B cell (primary cell): ENCODE data around the gene RARA. TPM values are rescaled to one million over a fixed set of nuclear protein-coding genes. Genes with fewer than 3 reads are reported as not detected.
"Not testable (repeated sequence)": the region's sequence is repeated elsewhere in the genome, so short reads cannot be mapped to it uniquely, and the experiment has no call there.

Experiments used
- ATAC-seq: fragments of 200-7000 bp; cut with Tn5 transposase; one replicate; pipeline ENCODE4 v1.10.0; 2021; ENCODE audit warnings: low read depth, mild to moderate bottlenecking, moderate number of reproducible peaks, moderate library complexity
- CTCF ChIA-PET: fragments of 350-600 bp; sonication (Branson Sonifier 250); formaldehyde crosslinking; loops from one replicate; lab custom pipeline; 2021; ENCODE audit warnings: antibody characterized with exemption, inconsistent platforms; lab: Charles Lee
- POLR2A ChIA-PET: fragments of 350-600 bp; sonication (Branson Sonifier 250); formaldehyde crosslinking; loops from one replicate; lab custom pipeline; 2021; ENCODE audit warnings: antibody characterized with exemption; lab: Charles Lee
- DNase-seq: peaks from one replicate; pipeline ENCODE4 v3.0.0; 2013
- H2AFZ ChIP-seq: 2 replicates; pipeline ENCODE4 v1.6.1; 2012; ENCODE audit warnings: mild to moderate bottlenecking, low read depth, low read length; ENCODE audit not compliant: insufficient read depth, poor library complexity, severe bottlenecking
- H3K27ac ChIP-seq, 2 donors: 1 replicate in 1 of 2; 2 replicates in 1 of 2; pipeline ENCODE4 v1.5.1; 2012 to 2013; ENCODE audit warnings: low read length in 2 of 2, mild to moderate bottlenecking in 2 of 2, moderate library complexity in 1 of 2
- H3K27me3 ChIP-seq, 4 experiments: fragments of 200-600 bp in 1 of 4; sonication (generic) in 1 of 4; replicated peaks in 1 of 4; 1 replicate in 2 of 4; 2 replicates in 2 of 4; pipeline versions ENCODE4 v1.6.1 to v1.7.0; 2013 to 2016; ENCODE audit warnings: low read length in 3 of 4, mild to moderate bottlenecking in 2 of 4, mixed read lengths in 1 of 4, moderate library complexity in 1 of 4; ENCODE audit not compliant: insufficient read depth in 4 of 4, control insufficient read depth in 3 of 4; ENCODE audit errors: control extremely low read depth in 1 of 4
- H3K36me3 ChIP-seq, 2 experiments: replicated peaks in 1 of 2; 1 replicate in 1 of 2; 2 replicates in 1 of 2; pipeline versions ENCODE4 v1.6.1 to v1.7.1; 2013; ENCODE audit warnings: low read length in 1 of 2; ENCODE audit not compliant: insufficient read depth in 2 of 2, control insufficient read depth in 1 of 2; ENCODE audit errors: control extremely low read depth in 1 of 2, extremely low read depth in 1 of 2
- H3K4me1 ChIP-seq, 2 donors: fragments of 200-600 bp in 1 of 2; sonication (generic) in 1 of 2; 1 replicate in 1 of 2; 2 replicates in 1 of 2; pipeline versions ENCODE4 v1.5.1 to v1.6.1; 2013 to 2017; ENCODE audit warnings: low read length in 2 of 2; ENCODE audit not compliant: control insufficient read depth in 2 of 2, insufficient read depth in 2 of 2
- H3K4me2 ChIP-seq: replicated peaks from 2 replicates; pipeline ENCODE3; 2012; ENCODE audit warnings: mild to moderate bottlenecking, low read depth, low read length; ENCODE audit not compliant: poor library complexity, severe bottlenecking
- H3K4me3 ChIP-seq, 5 experiments: fragments of 200-600 bp in 1 of 5; sonication (generic) in 1 of 5; 1 replicate in 3 of 5; 2 replicates in 2 of 5; pipeline versions ENCODE4 v1.5.1 to v1.7.0; 2011 to 2016; ENCODE audit warnings: low read length in 4 of 5, mild to moderate bottlenecking in 4 of 5, low read depth in 2 of 5, control low read depth in 1 of 5, moderate library complexity in 1 of 5; ENCODE audit not compliant: insufficient read depth in 1 of 5; ENCODE audit errors: control extremely low read depth in 1 of 5, extremely low read depth in 1 of 5
- H3K79me2 ChIP-seq: fragments of 200-600 bp; sonication (generic); one replicate; pipeline ENCODE4 v1.6.0; 2016; ENCODE audit warnings: low read length; ENCODE audit not compliant: control insufficient read depth, insufficient read depth
- H3K9ac ChIP-seq: fragments of 200-600 bp; sonication (generic); 2 replicates; pipeline ENCODE4 v1.6.1; 2017; ENCODE audit warnings: mild to moderate bottlenecking, low read length, moderate library complexity
- H3K9me3 ChIP-seq, 3 donors: one replicate each; pipeline versions ENCODE4 v1.6.1 to v1.7.1; 2013; ENCODE audit warnings: low read length in 2 of 3; ENCODE audit not compliant: control insufficient read depth in 2 of 3, insufficient read depth in 1 of 3; ENCODE audit errors: control extremely low read depth in 1 of 3
- H4K20me1 ChIP-seq: 2 replicates; pipeline ENCODE4 v1.6.0; 2012; ENCODE audit warnings: mild to moderate bottlenecking, low read length; ENCODE audit not compliant: insufficient read depth, control insufficient read depth, poor library complexity, severe bottlenecking
- H3K27ac Mint-ChIP-seq: one replicate; pipeline ENCODE4 v1.8.0; 2021; ENCODE audit warnings: mixed read lengths
- H3K27me3 Mint-ChIP-seq: one replicate; pipeline ENCODE4 v1.8.0; 2021; ENCODE audit warnings: mixed read lengths
- H3K4me1 Mint-ChIP-seq: one replicate; pipeline ENCODE4 v1.8.0; 2021; ENCODE audit warnings: mixed read lengths
- H3K4me3 Mint-ChIP-seq: one replicate; pipeline ENCODE4 v1.8.0; 2021; ENCODE audit warnings: mixed read lengths
- H3K9me3 Mint-ChIP-seq: one replicate; pipeline ENCODE4 v1.8.0; 2022; ENCODE audit warnings: mixed read lengths; ENCODE audit not compliant: insufficient read depth
- CTCF ChIP-seq: fragments of 200-600 bp; IDR thresholded peaks from one replicate; pipeline ENCODE4 v1.8.0; 2022; ENCODE audit warnings: antibody characterized with exemption, mild to moderate bottlenecking
- EZH2 ChIP-seq: IDR thresholded peaks from 2 replicates; pipeline ENCODE4 v1.6.1; 2012; ENCODE audit warnings: borderline replicate concordance, low read depth, mild to moderate bottlenecking, moderate library complexity, low read length; ENCODE audit not compliant: insufficient read depth, poor library complexity, severe bottlenecking
- WGBS: methylation state at CpG from one replicate; pipeline ENCODE4 v1.1.5; 2013; ENCODE audit warnings: missing lambda C conversion rate; ENCODE audit not compliant: insufficient coverage; 5-methylcytosine and 5-hydroxymethylcytosine counted together
- intact Hi-C: fragments of 100-400 bp; cut with micrococcal nuclease; formaldehyde crosslinking; loops from one replicate; pipeline ENCODE4 v1.10.0; 2022
- polyA plus RNA-seq: library from polyadenylated mRNA; depleted of rRNA; stranded (reverse); fragments of >200 nt; gene quantifications from 2 replicates; pipeline ENCODE4 v1.2.3, GENCODE V29; 2012
- total RNA-seq, 2 donors: library from RNA; stranded (reverse); fragments of 120-200 nt in 1 of 2; gene quantifications; 1 replicate in 1 of 2; 2 replicates in 1 of 2; pipeline versions ENCODE4 v1.2.3 to v1.2.4, GENCODE V29; 2013 to 2022

RARA gene
- total and polyA plus RNA-seq, 2 donors (not counting 1 experiment from before 2014, with no cell fraction given), result 20.7 to 86.2 TPM

- H3K9ac ChIP-seq, result no peak overlapping the region
- CTCF ChIA-PET, result interaction anchor here (0.7 kb wide), 1 partner anchor 188 kb away, joined by 3 read pairs; no protein-coding TSS in a partner anchor
- H4K20me1 ChIP-seq, result no peaks in the 10 kb centered on the region
- H3K36me3 ChIP-seq, result no peaks in the 10 kb centered on the region
- peaks cover 0 to under 1% (median 0%) of the 10 kb centered on the region in 3 donors for H3K9me3 ChIP-seq
- Mint-ChIP-seq H3K27me3 (no peaks in the 10 kb centered on the region), H3K4me1 (no peaks in the 10 kb centered on the region), H3K4me3 (no peak overlapping the region), H3K27ac (no peak overlapping the region), H3K9me3 (no peaks in the 10 kb centered on the region)
- TF ChIP-seq EZH2 (no peak), CTCF (no peak)
- ATAC-seq (no peak), DNase-seq (no peak)
- no peak overlapping the region for H2AFZ ChIP-seq
- H3K27ac ChIP-seq, result no peak overlapping the region
- no peak overlapping the region for H3K4me2 ChIP-seq
- no peaks in the 10 kb centered on the region for H3K4me1 ChIP-seq
- H3K79me2 ChIP-seq, result no peaks in the 10 kb centered on the region
- intact Hi-C loops, result no loop called here
- no peak overlapping the region for H3K4me3 ChIP-seq
- WGBS, result 100% methylated on average over 2 of the region's 4 CpGs
- POLR2A ChIA-PET, result no interaction called here
- no peaks in the 10 kb centered on the region for H3K27me3 ChIP-seq
These were observed 73.3 kb downstream of the RARA start for GRCh38 chr17:40382251-40382650.

- H2AFZ ChIP-seq, intact Hi-C loops, H3K4me3 Mint-ChIP-seq, H3K4me1 Mint-ChIP-seq, H3K36me3 ChIP-seq, H3K9me3 ChIP-seq, POLR2A ChIA-PET, H3K9ac ChIP-seq, ATAC-seq, H3K27ac Mint-ChIP-seq, H3K4me2 ChIP-seq, H3K4me3 ChIP-seq, H4K20me1 ChIP-seq, DNase-seq, H3K79me2 ChIP-seq, H3K9me3 Mint-ChIP-seq, H3K27me3 ChIP-seq, H3K4me1 ChIP-seq, H3K27me3 Mint-ChIP-seq, H3K27ac ChIP-seq: not testable (repeated sequence)
- CTCF ChIA-PET, result interaction anchor here (1.3 kb wide), 1 partner anchor 31 kb away, joined by 3 read pairs; the partner anchor contains the start of gene TOP2A
- WGBS, result no CpG with 5 or more reads among the region's 3 CpGs
These were observed 77.6 kb downstream of the RARA start for GRCh38 chr17:40386555-40386954.
